Measurements from ENCODE around the gene FHL3. TPM values are rescaled to one million over a fixed set of nuclear protein-coding genes. Genes with fewer than 3 reads are reported as not detected.
"Not testable (repeated sequence)": the region's sequence is repeated elsewhere in the genome, so short reads cannot be mapped to it uniquely, and the experiment has no call there.

FHL3 gene
- total RNA-seq, 1 donor from 2014 or later, result 25.4 TPM

DNA sequence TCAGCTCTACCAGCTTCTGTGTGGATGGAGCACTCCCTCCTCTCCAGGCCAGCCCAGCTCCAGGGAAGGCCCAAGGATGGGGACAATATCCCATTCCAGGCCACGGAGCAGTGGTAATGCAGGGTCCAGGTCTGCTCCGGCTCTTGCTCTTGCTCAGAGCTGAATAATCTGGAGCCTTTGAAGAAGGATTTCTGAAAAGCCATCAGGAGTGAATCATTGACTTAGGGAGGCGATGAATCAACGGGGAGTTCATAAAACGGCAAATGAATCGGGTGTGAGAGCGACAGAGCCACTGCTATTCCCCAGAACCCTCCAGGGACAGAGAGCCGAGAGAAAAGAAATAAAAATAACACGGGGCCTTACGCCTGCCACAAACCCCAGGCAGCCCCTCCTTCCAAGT, 33.5 kb upstream of the FHL3 start:
- intact Hi-C loops (cut with DNase I), result no loop called here
- DNase-seq, result no peak
- no peak for ATAC-seq (ENCODE audit: poor library complexity)

DNA sequence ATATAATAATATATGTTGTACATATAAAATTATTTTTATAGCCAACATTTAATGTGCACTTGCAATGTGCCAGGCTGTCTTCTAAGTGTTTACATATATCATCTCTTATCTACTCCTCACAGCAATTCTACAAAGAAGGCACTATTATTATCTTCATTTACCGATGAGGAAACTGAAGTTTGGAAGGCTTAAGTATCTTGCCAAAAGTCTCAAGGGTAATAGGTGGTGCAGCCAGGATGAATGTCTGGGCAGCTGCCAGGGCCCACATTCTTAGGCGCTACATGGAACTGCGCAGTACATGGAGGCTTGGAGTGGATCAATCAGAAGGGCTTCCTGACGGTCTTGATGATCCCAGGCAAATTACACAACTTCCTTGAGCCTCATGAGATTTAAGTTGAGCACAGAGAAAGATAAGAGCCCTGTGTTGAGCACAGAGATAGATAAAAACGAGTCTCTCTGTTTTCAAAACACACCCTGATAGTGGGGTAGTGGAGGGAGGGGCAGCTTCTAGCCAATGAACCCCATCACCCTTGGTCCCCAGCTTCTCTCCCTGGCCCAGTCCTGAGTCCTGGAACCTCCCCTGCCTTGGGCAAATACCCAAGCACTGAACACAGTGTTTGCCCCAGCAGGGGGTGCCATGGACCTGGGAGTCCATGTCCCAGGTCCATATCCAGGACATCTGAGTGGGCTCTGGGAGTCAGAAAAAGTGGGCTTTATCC, 32.1 kb upstream of the FHL3 start:
- intact Hi-C loops (cut with DNase I), result no loop called here
- DNase-seq (no peak), ATAC-seq (ENCODE audit: poor library complexity) (no peak)

DNA sequence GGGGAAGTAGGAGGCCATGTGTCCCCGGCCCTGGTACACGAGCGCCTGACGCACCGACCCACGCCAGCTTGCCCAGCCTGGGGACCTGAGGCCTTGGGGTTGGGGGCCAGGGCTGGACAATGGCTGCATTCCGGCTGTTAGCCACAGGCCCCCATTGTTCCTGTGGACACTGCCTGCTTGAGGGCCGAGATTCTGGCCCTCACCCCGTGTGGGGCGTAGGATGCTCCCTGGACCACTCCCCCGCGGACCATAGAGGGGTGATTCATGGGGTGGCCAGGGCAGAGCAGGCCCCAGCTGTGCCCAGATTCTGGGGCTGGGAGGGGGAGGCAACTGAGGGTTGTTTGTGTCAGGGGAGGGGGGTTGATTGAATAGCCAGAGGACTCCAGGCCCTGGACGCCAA, 29.6 kb upstream of the FHL3 start:
- DNase-seq (no peak), ATAC-seq (ENCODE audit: poor library complexity) (no peak)
- intact Hi-C loops (cut with DNase I), result no loop called here

DNA sequence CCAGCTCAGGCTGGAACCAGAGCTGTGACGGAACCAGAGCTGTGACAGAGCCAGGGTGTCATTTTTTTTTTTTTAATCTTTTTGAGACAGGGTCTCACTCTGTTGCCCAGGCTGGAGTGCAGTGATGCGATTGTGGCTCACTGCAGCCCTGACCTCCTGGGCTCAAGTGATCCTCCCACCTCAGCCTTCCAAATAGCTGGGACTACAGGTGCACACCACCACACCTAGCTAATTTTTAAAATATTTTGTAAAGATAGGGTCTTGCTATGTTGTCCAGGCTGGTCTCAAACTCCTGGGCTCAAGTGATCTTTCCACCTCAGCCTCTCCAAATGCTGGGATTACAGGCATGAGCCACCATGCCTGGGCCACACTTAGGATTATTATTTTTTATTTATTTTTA, 27.7 kb upstream of the FHL3 start:
- intact Hi-C loops (cut with DNase I), result not testable (repeated sequence)

DNA sequence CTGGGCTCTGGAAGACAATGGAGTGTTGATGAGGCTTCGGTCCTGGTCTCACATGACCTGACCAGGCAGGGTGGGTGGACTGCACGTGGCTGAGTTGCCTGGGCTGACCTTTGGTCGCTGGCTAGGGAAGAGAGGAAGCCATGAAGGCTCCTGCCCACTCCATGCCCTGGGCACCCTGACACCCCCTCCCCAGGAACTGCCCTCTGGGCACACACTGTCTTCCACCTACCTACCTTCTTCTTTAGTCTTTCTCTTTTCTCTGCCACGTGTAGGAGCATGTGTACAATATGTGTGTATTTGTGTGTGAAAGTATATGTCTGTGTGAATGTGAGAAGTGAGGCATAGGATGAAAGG, 26.2 kb upstream of the FHL3 start:
- DNase-seq (no peak), ATAC-seq (ENCODE audit: poor library complexity) (no peak)
- intact Hi-C loops (cut with DNase I), result no loop called here

More for the DNA sequence above, 27.7 kb upstream of the FHL3 start:
- not testable (repeated sequence) for ATAC-seq (ENCODE audit: poor library complexity); DNase-seq

DNA sequence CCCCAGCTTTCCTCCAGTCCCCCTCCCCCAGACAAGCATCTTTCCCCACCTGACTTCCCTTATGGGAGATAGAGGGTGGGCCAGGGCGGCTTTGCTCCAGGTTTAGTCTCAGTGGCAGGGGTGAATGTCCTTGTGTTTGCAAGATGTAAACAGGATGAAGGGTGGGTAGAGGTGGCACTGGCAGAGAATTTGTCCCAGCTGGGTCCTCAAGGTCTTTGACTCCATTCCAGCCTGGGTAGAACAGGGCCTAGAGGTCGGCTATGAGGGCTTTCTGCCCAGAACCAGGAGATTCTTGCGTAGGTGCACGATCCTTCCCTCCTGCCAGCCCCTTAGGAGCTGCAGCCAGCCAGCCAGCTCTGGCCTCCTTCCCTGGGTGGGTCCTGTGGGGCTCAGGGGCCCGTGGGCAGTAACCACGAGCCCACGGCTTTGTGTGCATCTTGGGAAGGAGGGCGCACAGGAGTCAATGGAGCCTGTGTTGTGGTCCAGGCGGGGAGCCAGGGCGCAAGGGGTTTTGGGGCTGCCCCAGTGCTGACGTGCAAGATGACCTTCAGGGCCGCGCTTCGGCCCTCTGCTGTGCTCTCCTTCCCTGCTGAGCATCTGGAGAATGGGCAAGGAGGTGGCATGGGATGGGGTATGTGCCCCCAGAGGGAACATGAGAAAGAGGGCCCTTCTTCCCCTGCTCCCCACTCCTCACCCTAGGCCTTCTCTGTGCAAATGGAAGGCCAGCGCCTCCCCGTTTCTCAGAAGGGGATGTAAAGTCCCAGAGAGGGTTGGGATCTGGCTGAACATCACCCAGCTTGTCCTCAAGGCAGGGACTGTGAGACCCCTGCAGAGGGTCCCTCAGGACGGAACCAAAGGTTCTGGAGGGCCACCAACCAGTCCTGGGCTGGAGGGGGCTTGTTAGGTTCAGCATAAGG, 25.5 kb upstream of the FHL3 start:
- intact Hi-C loops (cut with DNase I), result no loop called here
- ATAC-seq (ENCODE audit: poor library complexity) (peak; percentile 14), DNase-seq (no peak)

DNA sequence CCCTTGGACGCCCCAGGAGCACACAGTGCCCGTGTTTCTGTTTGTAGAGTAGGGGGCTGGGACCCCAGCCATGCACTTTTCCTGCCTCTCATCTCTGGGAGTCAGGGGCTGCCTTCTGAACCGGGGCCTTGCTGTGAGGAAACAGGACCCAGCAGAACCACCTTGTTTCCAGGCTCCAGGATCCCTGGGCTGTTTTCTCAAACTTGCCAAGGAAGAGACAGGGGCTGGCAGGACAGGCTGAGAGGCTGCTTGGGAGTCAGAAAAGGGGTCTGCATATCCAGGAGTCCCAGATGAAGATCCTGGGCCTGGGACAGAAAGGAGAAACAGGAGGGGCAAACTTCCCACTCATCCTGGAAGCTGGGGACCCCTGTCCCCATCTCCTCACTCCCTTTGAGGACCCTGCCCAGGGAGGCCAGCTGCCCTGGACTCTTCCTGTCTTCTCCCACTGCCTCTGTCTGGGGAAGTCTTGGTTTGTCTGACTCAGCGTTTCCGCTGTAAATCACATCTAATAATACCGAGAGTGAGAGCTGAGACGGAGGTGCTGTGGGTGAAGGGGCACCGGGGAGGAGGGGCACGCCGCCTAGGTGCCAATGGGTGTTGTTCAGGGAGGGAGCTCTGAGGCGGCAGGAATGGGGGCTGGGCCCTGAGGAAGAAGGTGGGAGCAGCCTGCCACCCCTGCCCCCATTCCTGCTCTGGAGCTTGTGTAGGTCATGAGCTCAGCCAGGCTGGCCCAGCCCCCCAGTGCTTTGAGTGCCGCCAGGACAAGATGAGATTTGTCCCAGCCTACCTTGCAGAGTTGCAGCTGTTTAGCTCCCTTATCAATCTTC, 24.6 kb upstream of the FHL3 start:
- intact Hi-C loops (cut with DNase I), result loop anchor here (5.0 kb wide), 1 partner anchor 807 kb away; no protein-coding TSS in a partner anchor
- ATAC-seq (ENCODE audit: poor library complexity) (peak; percentile 71), DNase-seq (peak; percentile 69)

DNA sequence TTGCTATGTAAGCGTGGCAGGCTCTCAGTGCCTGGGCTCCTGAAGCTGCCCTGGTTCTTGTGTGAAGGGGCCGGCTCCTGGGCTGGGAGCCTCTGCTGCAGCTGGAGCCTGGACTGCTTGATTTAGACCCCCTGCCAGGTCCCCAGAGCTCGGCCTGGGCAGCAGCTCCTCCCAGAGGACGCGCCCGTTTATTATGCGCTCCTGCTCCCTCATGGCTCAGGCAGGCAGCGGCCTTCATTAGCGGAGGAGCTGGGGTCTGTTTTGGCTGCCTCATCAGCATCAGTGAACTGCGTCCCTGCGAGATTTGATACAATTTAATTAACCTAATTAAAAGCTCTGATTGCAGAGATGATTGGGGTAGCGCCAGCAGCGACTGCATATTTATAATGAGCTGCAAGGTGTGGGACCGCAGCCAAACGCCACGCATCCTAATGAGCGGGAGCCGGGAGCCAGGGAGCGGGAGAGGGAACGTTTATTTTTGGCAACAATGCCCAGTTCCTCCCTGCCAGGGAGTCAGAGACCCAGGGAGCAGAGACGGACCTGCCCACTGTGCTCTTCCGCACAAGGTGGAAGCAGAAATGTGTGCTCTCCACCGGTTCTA, 23.9 kb upstream of the FHL3 start:
- ATAC-seq (ENCODE audit: poor library complexity), result peak; percentile 69
- intact Hi-C loops (cut with DNase I), result loop anchor here (5.0 kb wide), 1 partner anchor 808 kb away; no protein-coding TSS in a partner anchor
- no peak for DNase-seq

DNA sequence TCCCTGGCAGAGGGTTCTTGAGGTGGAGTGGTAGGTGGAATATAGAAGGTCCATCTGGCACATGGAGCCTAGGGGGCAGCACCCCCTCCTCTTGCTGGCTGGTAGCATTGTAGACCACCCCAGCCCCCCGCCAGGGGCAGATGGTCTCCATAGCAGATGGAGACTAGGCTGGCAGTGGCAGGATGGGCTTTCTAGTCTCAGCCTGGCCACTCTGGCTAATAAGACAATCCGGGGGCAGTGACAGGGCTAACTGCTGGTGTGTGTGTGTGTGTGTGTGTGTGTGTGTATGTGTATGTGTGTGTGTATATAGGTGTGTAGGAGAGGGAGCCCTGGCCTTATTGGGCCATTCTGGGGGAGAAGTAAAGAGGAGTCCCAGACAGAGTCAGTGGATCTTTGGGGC, 23.4 kb upstream of the FHL3 start:
- no peak for ATAC-seq (ENCODE audit: poor library complexity)
- intact Hi-C loops (cut with DNase I), result loop anchor here (5.0 kb wide), 1 partner anchor 809 kb away; no protein-coding TSS in a partner anchor
- DNase-seq, result no peak

DNA sequence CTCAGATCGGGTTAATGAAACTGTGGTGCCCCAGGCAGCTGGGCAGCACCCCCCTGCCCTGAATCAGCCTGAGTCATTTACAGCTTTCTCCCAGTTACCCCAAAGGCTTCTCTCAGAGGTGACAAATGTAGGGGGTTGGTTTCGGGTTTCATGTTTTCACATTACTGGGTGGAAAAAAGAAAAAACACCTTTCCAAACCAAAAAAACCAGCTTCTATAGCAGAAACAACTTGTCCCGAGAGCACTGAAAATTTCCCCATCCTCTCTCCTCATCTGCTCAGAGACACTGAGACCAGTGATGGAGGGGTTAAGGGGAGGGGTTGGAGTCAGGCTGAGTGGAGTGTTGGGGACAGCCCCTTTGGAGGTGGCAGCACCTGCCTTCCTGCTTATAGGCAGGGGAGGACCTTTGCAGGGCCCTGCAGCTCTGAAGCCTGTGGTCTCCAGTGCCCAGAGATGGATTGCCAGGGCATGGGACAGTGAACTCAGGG, 22.8 kb upstream of the FHL3 start:
- DNase-seq, result no peak
- ATAC-seq (ENCODE audit: poor library complexity), result no peak

DNA sequence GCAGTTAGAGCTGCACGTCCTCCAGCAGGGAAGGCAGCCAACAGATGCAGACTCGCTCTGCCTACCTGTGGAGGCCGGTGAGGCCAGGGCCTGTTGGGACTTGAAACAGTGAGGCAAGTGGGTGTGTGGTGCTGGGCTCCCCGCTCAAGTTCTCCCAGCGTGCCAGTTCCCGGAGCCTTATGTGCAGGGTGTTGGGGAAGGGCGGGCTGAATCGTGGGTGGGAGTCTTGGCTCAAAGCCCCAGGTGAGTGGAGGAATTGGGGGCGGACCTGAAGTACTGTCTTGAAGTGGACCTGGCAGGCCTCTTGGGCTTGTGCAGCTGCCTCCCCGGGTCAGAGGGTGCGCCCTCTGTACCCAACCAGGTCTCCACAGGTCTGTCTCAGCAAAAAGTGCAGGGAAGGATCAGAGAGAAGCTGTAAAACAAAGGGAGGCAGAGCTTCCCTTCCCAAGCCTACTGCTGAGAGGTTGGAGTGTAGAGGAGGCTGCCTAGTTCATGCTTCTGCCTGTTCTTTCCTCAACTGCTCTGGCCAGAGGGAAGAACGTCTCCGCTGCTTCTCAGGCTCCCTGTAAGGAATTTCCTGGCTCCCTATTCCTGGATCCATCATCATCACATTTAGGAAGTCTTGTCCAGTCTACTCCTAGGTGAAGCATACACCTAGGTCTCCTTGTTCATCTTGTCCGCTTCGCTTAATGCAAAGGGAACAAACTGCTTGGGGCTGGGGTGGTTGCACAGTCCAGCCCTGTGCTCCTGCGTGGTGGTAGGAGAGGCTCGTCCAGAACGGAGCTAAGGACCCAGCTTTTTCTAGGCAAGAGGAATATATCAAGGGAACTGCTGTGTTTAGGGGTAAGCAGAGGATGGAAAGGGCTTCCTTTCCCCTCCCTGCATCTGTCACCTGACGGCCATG, 22.1 kb upstream of the FHL3 start:
- DNase-seq, result peak; percentile 26
- ATAC-seq (ENCODE audit: poor library complexity), result no peak
- intact Hi-C loops (cut with DNase I), result loop anchor here (5.0 kb wide), 1 partner anchor 810 kb away; no protein-coding TSS in a partner anchor

More for the DNA sequence above, 22.8 kb upstream of the FHL3 start:
- intact Hi-C loops (cut with DNase I), result loop anchor here (5.0 kb wide), 1 partner anchor 809 kb away; no protein-coding TSS in a partner anchor

DNA sequence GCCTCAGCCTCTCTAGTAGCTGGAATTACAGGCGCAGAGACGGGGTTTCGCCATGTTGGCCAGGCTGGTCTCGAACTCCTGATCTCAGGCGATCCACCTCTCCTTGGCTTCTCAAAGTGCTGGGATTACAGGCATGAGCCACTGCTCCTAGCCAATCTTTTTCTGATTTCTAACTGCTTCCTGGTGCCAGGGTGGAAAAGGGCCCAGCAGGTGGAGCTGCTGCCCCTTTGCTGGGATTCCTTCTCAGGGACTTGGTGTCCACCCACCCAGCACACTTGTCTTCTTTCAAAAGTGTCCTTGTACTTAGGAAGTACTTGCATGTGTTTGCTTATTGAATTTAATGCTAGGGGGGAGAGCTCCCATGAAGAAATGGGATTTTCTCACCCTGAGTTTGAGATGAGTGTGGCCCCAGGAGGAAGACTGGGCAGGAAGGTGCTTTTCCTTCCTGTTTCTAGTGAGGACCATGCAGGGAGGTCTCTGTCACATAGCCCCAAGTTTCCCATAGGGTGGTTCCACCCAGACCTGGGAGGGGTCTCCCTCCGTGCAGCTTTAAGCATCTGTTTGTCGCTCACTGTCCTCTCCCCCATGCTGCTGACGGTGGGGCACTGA, 21.4 kb upstream of the FHL3 start:
- ATAC-seq (ENCODE audit: poor library complexity) (no peak), DNase-seq (peak; percentile 60)
- intact Hi-C loops (cut with DNase I), result loop anchor here (5.0 kb wide), 1 partner anchor 811 kb away; no protein-coding TSS in a partner anchor

DNA sequence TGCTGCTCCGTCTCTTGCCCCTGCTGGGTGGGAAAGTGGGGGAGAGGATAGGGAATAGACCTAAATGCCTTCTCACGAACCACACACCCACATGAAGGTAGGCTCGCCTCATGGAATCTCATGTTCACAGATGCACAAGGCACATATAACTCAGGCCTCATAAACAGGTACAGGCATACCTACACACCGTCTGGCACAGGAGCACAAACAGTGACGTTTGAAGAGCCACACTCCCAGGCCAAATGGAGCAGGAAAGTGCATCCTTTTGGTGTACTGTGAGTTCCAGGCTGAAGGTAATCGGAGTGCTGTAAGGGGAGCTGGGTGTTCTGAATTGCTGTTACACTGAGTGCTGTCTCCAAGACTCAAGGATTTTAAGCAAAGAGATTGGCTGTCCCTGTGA, 20.4 kb upstream of the FHL3 start:
- ATAC-seq (ENCODE audit: poor library complexity), result no peak

DNA sequence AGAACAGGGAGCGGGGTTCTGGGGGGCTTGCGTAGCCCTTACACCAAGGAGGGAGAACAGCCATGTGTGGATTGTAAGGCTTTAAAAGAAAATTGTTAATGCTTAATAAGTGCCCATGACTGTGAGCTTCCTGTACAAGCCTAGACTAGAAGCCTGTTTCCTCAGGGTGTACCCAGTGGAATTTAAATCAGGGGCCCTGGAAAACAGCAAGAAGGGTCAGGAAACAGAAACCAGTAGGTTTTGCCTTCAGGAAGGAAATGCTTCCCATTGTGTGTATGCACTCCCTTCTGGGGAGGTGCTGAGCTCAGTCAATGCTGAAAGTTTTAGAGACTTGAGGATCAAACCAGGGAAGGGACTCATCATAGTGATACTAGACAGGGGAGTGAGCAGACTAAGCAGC, 19.9 kb upstream of the FHL3 start:
- no peak for ATAC-seq (ENCODE audit: poor library complexity)
- DNase-seq, result no peak
- intact Hi-C loops (cut with DNase I), result loop anchor here (5.0 kb wide), 1 partner anchor 812 kb away; no protein-coding TSS in a partner anchor

More for the DNA sequence above, 20.4 kb upstream of the FHL3 start:
- no peak for DNase-seq
- intact Hi-C loops (cut with DNase I), result loop anchor here (5.0 kb wide), 1 partner anchor 812 kb away; no protein-coding TSS in a partner anchor

DNA sequence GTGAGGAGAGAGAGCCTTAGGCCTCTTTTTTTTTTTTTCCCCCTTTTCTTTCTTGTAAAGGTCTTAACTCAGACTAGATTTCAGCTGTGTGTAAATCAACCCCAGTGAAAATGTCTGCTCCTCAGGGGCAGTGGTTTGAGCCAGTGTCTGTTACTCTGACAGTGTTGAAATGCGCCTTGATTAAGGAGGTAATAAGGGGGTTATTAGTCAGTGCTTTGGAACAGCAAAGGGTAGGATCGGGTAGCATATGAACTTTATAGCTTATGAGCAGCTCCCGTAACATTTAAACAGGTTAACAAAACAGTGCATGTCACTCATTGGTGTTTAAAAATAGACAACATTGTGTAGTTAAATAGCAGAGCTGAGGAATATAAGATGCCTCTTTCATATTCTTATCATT, 17.5 kb upstream of the FHL3 start:
- intact Hi-C loops (cut with DNase I), result no loop called here
- ATAC-seq (ENCODE audit: poor library complexity), result no peak
- no peak for DNase-seq

DNA sequence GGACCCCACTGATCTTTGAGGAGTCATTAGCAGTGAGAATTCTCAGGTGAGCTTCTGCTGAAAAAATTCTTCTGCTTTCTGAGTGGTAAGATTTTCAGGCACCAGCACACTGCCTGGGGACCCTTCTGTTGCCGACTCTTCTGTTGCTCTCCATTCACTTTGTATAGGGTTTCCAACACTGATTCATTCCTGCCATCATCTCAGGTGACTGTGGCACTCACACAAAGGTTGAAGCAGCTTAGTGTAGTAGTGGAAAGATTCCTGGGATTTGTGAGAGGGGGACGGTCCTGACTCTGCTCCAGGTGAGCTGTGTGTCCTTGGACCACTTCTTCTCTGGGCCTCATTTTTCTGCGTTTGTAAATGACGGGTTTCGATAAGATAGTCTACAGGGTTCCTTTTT, 16.7 kb upstream of the FHL3 start:
- intact Hi-C loops (cut with DNase I), result no loop called here
- ATAC-seq (ENCODE audit: poor library complexity) (no peak), DNase-seq (no peak)

DNA sequence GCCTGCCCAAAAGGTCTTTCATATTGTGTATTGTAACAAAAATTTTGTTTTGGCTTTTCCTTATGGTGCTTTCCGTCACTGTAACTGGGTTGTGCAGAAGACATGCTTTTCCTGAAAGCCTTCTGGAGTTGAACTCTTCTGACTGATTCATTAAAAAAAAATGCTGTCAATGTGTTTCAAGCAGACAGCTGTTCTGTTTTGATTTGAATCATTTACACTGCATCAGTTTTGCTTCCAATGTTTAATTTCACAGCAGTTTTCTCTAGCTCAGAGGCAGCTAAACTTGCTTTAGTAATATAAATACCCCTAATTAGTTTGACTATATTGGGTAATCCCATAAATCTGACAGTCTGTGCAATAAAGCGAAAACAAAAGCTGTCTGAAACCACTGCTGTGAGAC, 15.1 kb upstream of the FHL3 start:
- no peak for DNase-seq
- ATAC-seq (ENCODE audit: poor library complexity), result no peak
- intact Hi-C loops (cut with DNase I), result no loop called here
